GM12878 (cell line): ENCODE results near the gene HINT1. TPM values are rescaled to one million over a fixed set of nuclear protein-coding genes. Genes with fewer than 3 reads are reported as not detected.

Experiments used
- ATAC-seq: fragments of 200-7000 bp; cut with Tn5 transposase; 3 replicates; pipeline ENCODE4 v1.9.1; 2020; ENCODE audit warnings: mild to moderate bottlenecking, moderate library complexity
- BruUV-seq: library from RNA; stranded (reverse); fragments of 400-500 nt; replicated peaks from 2 replicates; lab custom pipeline; 2021; lab: Mats Ljungman, UMichigan
- CTCF ChIA-PET: fragments of 300-600 bp; sonication (Branson Sonifier 250); formaldehyde crosslinking; extraction: SDS; loops from one replicate; lab custom pipeline; 2021; ENCODE audit warnings: inconsistent platforms; lab: Yijun Ruan, JAX
- POLR2A ChIA-PET: fragments of 350-600 bp; formaldehyde crosslinking; extraction: SDS; loops from one replicate; lab custom pipeline; 2021; ENCODE audit warnings: inconsistent platforms; lab: Charles Lee
- RAD21 ChIA-PET: fragments of 300-600 bp; sonication (Branson Sonifier 250); formaldehyde crosslinking; loops from one replicate; lab custom pipeline; 2023; ENCODE audit warnings: antibody characterized with exemption; ENCODE audit not compliant: unreplicated experiment; lab: Charles Lee
- SMC1A ChIA-PET: fragments of 300-600 bp; sonication (Branson Sonifier 250); formaldehyde crosslinking; loops from one replicate; lab custom pipeline; 2023; ENCODE audit not compliant: unreplicated experiment, uncharacterized antibody; lab: Charles Lee
- DNase-seq: peaks from one replicate; pipeline ENCODE4 v3.0.0-alpha.2; 2011; ENCODE audit warnings: low read depth, low spot score
- FAIRE-seq: peaks from 3 replicates; lab custom pipeline; 2011; peaks lifted over from hg19 to GRCh38; lab: Jason Lieb, UNC
- H2AFZ ChIP-seq: 2 replicates; pipeline ENCODE4 v1.6.0; 2011; ENCODE audit warnings: low read depth, low read length, control low read depth; ENCODE audit not compliant: control insufficient read depth
- H3K27ac ChIP-seq: 2 replicates; pipeline ENCODE4 v1.5.1; 2011; ENCODE audit warnings: control low read depth; ENCODE audit not compliant: control insufficient read depth, insufficient read depth
- H3K27me3 ChIP-seq, 2 experiments: replicated peaks in 1 of 2; 2 replicates each; pipeline versions ENCODE4 v1.6.0 to v1.6.1; 2011; ENCODE audit warnings: low read length in 1 of 2; ENCODE audit not compliant: control insufficient read depth in 2 of 2, insufficient read depth in 2 of 2
- H3K36me3 ChIP-seq, 2 experiments: 2 replicates each; pipeline ENCODE4 v1.5.1; 2011; ENCODE audit warnings: low read length in 1 of 2; ENCODE audit not compliant: control insufficient read depth in 2 of 2, insufficient read depth in 2 of 2
- H3K4me1 ChIP-seq: 2 replicates; pipeline ENCODE4 v1.6.1; 2011; ENCODE audit warnings: mild to moderate bottlenecking, low read length, moderate library complexity, mixed read lengths; ENCODE audit not compliant: control insufficient read depth, insufficient read depth
- H3K4me2 ChIP-seq: 2 replicates; pipeline ENCODE4 v1.6.0; 2011; ENCODE audit warnings: control low read depth; ENCODE audit not compliant: control insufficient read depth, insufficient read depth
- H3K4me3 ChIP-seq: fragments of 200-600 bp; sonication (generic); 2 replicates; pipeline ENCODE4 v1.5.1; 2016
- H3K79me2 ChIP-seq: 2 replicates; pipeline ENCODE4 v1.6.0; 2011; ENCODE audit warnings: low read length; ENCODE audit not compliant: control insufficient read depth, insufficient read depth
- H3K9ac ChIP-seq: 2 replicates; pipeline ENCODE4 v1.8.0; 2011; ENCODE audit warnings: low read length, control low read depth, mixed read lengths; ENCODE audit not compliant: control insufficient read depth, insufficient read depth
- H3K9me3 ChIP-seq: replicated peaks from 3 replicates; pipeline ENCODE4 v1.5.1; 2011; ENCODE audit warnings: mild to moderate bottlenecking, low read length; ENCODE audit not compliant: control insufficient read depth, insufficient read depth
- H4K20me1 ChIP-seq: 2 replicates; pipeline ENCODE4 v1.6.0; 2011; ENCODE audit not compliant: control insufficient read depth, insufficient read depth
- ATF7 ChIP-seq: fragments of 450-650 bp; IDR thresholded peaks from 2 replicates; pipeline ENCODE4 v1.6.1; 2016; ENCODE audit warnings: low read depth, mild to moderate bottlenecking
- BHLHE40 ChIP-seq, 2 experiments: fragments of 450-650 bp in 1 of 2; IDR thresholded peaks; 2 replicates each; pipeline ENCODE4 v1.6.1; 2011 to 2017; ENCODE audit warnings: low read depth in 2 of 2, borderline replicate concordance in 1 of 2, improper control_type of control experiment in 1 of 2, low read length in 1 of 2, mild to moderate bottlenecking in 1 of 2
- EP300 ChIP-seq, 2 experiments: fragments of 150-350 bp in 1 of 2; IDR thresholded peaks; 2 replicates each; pipeline ENCODE4 v1.6.1; 2011 to 2012; ENCODE audit warnings: low read depth in 2 of 2, low read length in 2 of 2, borderline replicate concordance in 1 of 2, improper control_type of control experiment in 1 of 2, inconsistent platforms in 1 of 2; ENCODE audit not compliant: control insufficient read depth in 1 of 2
- ETV6 ChIP-seq, 2 experiments: fragments of 450-650 bp in 1 of 2; IDR thresholded peaks in 1 of 2; conservative IDR thresholded peaks in 1 of 2; 2 replicates each; pipeline ENCODE4 v1.6.1; 2014; ENCODE audit warnings: antibody characterized with exemption in 1 of 2, borderline replicate concordance in 1 of 2, low read depth in 1 of 2, mild to moderate bottlenecking in 1 of 2, moderate library complexity in 1 of 2
- GABPA ChIP-seq: IDR thresholded peaks from 2 replicates; pipeline ENCODE4 v1.6.1; 2014; ENCODE audit warnings: antibody characterized with exemption, low read depth, mild to moderate bottlenecking, inconsistent platforms
- GATAD2B ChIP-seq: fragments of 450-650 bp; conservative IDR thresholded peaks from 2 replicates; pipeline ENCODE4 v1.6.1; 2017; ENCODE audit warnings: low read depth, mild to moderate bottlenecking, moderate library complexity
- HCFC1 ChIP-seq: fragments of 150-350 bp; IDR thresholded peaks from 2 replicates; pipeline ENCODE4 v1.6.1; 2014; ENCODE audit warnings: low read length
- HDGF ChIP-seq: fragments of 450-650 bp; IDR thresholded peaks from 2 replicates; pipeline ENCODE4 v1.6.1; 2016; ENCODE audit warnings: antibody characterized with exemption
- NR2F1 ChIP-seq: fragments of 450-650 bp; conservative IDR thresholded peaks from 2 replicates; pipeline ENCODE4 v1.6.1; 2017; ENCODE audit warnings: mild to moderate bottlenecking
- PML ChIP-seq: IDR thresholded peaks from 2 replicates; pipeline ENCODE4 v1.6.1; 2012; ENCODE audit warnings: low read length, inconsistent platforms
- POLR2AphosphoS5 ChIP-seq: IDR thresholded peaks from 2 replicates; pipeline ENCODE4 v1.6.1; 2011; ENCODE audit warnings: mild to moderate bottlenecking, low read length, inconsistent platforms
- POU2F2 ChIP-seq: IDR thresholded peaks from 3 replicates; pipeline ENCODE4 v1.6.1; 2011; ENCODE audit warnings: low read depth, mild to moderate bottlenecking, low read length, borderline replicate concordance
- RAD21 ChIP-seq: IDR thresholded peaks from 2 replicates; pipeline ENCODE4 v1.6.1; 2011; ENCODE audit warnings: mild to moderate bottlenecking, low read depth, low read length, moderate library complexity; ENCODE audit not compliant: insufficient read depth
- RFX5 ChIP-seq: IDR thresholded peaks from 2 replicates; pipeline ENCODE4 v1.6.1; 2011; ENCODE audit warnings: low read depth, low read length, improper control_type of control experiment
- SIN3A ChIP-seq: IDR thresholded peaks from 2 replicates; pipeline ENCODE4 v1.6.1; 2012; ENCODE audit warnings: low read depth, low read length, improper control_type of control experiment
- SRF ChIP-seq, 2 experiments: IDR thresholded peaks; 2 replicates each; pipeline ENCODE4 v1.6.1; 2011; ENCODE audit warnings: low read depth in 2 of 2, low read length in 2 of 2, mild to moderate bottlenecking in 1 of 2, moderate library complexity in 1 of 2
- TCF12 ChIP-seq: IDR thresholded peaks from 2 replicates; pipeline ENCODE4 v1.6.1; 2011; ENCODE audit warnings: low read depth, mild to moderate bottlenecking, low read length
- TCF7 ChIP-seq: IDR thresholded peaks from 2 replicates; pipeline ENCODE4 v1.6.1; 2014; ENCODE audit warnings: antibody characterized with exemption, borderline replicate concordance
- WGBS: methylation state at CpG from one replicate; pipeline ENCODE4 v1.1.6; 2016; ENCODE audit warnings: low lambda C conversion rate; ENCODE audit not compliant: insufficient replicate concordance, insufficient coverage; ENCODE audit errors: missing lambda C conversion rate; 5-methylcytosine and 5-hydroxymethylcytosine counted together
- in situ Hi-C: fragments of 300-500 bp; cut with MboI; formaldehyde crosslinking; loops from 9 replicates; pipeline ENCODE4 v1.14.3; 2018; ENCODE audit warnings: mixed read lengths
- intact Hi-C: fragments of 100-400 bp; cut with micrococcal nuclease; formaldehyde crosslinking; loops from one replicate; pipeline ENCODE4 v1.14.2; 2022; ENCODE audit not compliant: unreplicated experiment
- polyA plus RNA-seq, 11 experiments: library from polyadenylated mRNA; depleted of rRNA in 4 of 11; unstranded in 6 of 11; stranded (reverse) in 5 of 11; fragments of >200 nt; fragmentation: Nextera tagmentation in 4 of 11; fragmentation: Illumina TruSeq in 1 of 11; extraction: Ambion mirVana in 4 of 11; extraction: Trizol in 1 of 11; gene quantifications; 1 replicate in 1 of 11; 2 replicates in 10 of 11; pipeline versions ENCODE4 v1.2.1 to v1.2.3, GENCODE V29; 2011 to 2016; ENCODE audit warnings: inconsistent platforms in 2 of 11, missing spikeins in 2 of 11, low read depth in 1 of 11
- total RNA-seq, 4 experiments: library from RNA; depleted of rRNA in 3 of 4; stranded (reverse); fragments of >200 nt in 3 of 4; fragmentation: Illumina TruSeq in 1 of 4; extraction: Trizol in 1 of 4; gene quantifications; 2 replicates each; pipeline versions ENCODE4 v1.2.1 to v1.2.3, GENCODE V29; 2013 to 2021
- TF ChIP-seq, protein P1 (sequence below): fragments of 450-650 bp; IDR thresholded peaks from 2 replicates; pipeline ENCODE4 v1.6.1; 2017; ENCODE audit warnings: borderline replicate concordance
- TF ChIP-seq, protein P2 (sequence below): fragments of 450-650 bp; IDR thresholded peaks from 2 replicates; pipeline ENCODE4 v1.6.1; 2016; ENCODE audit warnings: mild to moderate bottlenecking
- TF ChIP-seq, protein P3 (sequence below): IDR thresholded peaks from 2 replicates; pipeline ENCODE4 v1.6.1; 2012; ENCODE audit warnings: low read depth, low read length, improper control_type of control experiment

Gene HINT1
- total and polyA plus RNA-seq, 10 of the 15 experiments (the other 5 are each of a cell fraction or from before 2014, with no cell fraction given): 253 to 997 (median 562) TPM

GRCh38 chr5:131170540-131171275 lies 5.7 kb upstream of the HINT1 start, which contains the start of gene LYRM7:
Gene LYRM7, plus strand, starts transcription at chr5:131170944. Its CDS starts 77 bp downstream, at chr5:131171021.
- in situ Hi-C loops (no loop called here), intact Hi-C loops (loop anchor here (1.0 to 5.0 kb wide), 2 partner anchors 39 to 467 kb away; partner anchors contain the start of gene RAPGEF6)
- ChIA-PET CTCF (interaction anchor here (1.4 kb wide), 1 partner anchor 94 kb away, joined by 3 read pairs; no protein-coding TSS in a partner anchor), SMC1A (interaction anchor here (0.7 to 1.9 kb wide), 6 partner anchors 9 to 226 kb away, joined by 3 to 9 read pairs (median 4); no protein-coding TSS in a partner anchor), POLR2A (interaction anchor here (1.0 to 1.4 kb wide), 3 partner anchors 92 to 211 kb away, joined by 3 read pairs; no protein-coding TSS in a partner anchor), RAD21 (interaction anchor here (1.3 to 1.4 kb wide), 4 partner anchors 39 to 93 kb away, joined by 4 to 8 read pairs (median 6); partner anchors contain the start of gene CDC42SE2)
- H4K20me1 ChIP-seq: no peaks in the 10 kb centered on the region
- peak within 1 kb of the TSS; percentile 93 for H2AFZ ChIP-seq
- H3K36me3 ChIP-seq: no peaks in the 10 kb centered on the region
- peak within 1 kb of the TSS; percentile 86 for H3K4me3 ChIP-seq
- no peaks in the 10 kb centered on the region for H3K9me3 ChIP-seq
- peaks cover 3% of the 10 kb centered on the region for H3K4me1 ChIP-seq
- BruUV-seq: no TSS peak
- peaks cover 26% of the 10 kb centered on the region for H3K79me2 ChIP-seq
- peak within 1 kb of the TSS; percentile 74 for H3K9ac ChIP-seq
- peak; percentile 98 for ATAC-seq
- no peaks in the 10 kb centered on the region for H3K27me3 ChIP-seq
- peak within 1 kb of the TSS; percentile 90 for H3K4me2 ChIP-seq
- H3K27ac ChIP-seq: peak within 1 kb of the TSS; percentile 65
- peak; percentile 96 for FAIRE-seq
- WGBS: 1% methylated on average over 42 of the region's 42 CpGs
- peak; percentile 98 for DNase-seq
- peak; percentile 82 for TF ChIP-seq SIN3A
- TF ChIP-seq RAD21: 0 out of 2 replicates have a peak, but pooled peaks have one; percentile 4
- peak; percentile 78; the same call in 1 of the 2 replicates for TF ChIP-seq PML
- no peak for TF ChIP-seq GATAD2B
- TF ChIP-seq TCF12: peak; percentile 5; the same call in 1 of the 2 replicates
- peak; percentile 89 for TF ChIP-seq RFX5
- TF ChIP-seq, protein P1, sequence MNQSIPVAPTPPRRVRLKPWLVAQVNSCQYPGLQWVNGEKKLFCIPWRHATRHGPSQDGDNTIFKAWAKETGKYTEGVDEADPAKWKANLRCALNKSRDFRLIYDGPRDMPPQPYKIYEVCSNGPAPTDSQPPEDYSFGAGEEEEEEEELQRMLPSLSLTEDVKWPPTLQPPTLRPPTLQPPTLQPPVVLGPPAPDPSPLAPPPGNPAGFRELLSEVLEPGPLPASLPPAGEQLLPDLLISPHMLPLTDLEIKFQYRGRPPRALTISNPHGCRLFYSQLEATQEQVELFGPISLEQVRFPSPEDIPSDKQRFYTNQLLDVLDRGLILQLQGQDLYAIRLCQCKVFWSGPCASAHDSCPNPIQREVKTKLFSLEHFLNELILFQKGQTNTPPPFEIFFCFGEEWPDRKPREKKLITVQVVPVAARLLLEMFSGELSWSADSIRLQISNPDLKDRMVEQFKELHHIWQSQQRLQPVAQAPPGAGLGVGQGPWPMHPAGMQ: peak; percentile 76
- TF ChIP-seq GABPA: peak; percentile 99
- peak; percentile 92 to 95 for TF ChIP-seq BHLHE40 (IDR thresholded peaks at IDR 0.05; ENCODE audit: borderline replicate concordance in 1 of 2, low read depth in 2 of 2, low read length in 1 of 2)
- TF ChIP-seq EP300 (IDR thresholded peaks at IDR 0.05; ENCODE audit: borderline replicate concordance in 1 of 2, control insufficient read depth in 1 of 2, low read depth in 2 of 2, low read length in 2 of 2): no peak
- TF ChIP-seq, protein P2, sequence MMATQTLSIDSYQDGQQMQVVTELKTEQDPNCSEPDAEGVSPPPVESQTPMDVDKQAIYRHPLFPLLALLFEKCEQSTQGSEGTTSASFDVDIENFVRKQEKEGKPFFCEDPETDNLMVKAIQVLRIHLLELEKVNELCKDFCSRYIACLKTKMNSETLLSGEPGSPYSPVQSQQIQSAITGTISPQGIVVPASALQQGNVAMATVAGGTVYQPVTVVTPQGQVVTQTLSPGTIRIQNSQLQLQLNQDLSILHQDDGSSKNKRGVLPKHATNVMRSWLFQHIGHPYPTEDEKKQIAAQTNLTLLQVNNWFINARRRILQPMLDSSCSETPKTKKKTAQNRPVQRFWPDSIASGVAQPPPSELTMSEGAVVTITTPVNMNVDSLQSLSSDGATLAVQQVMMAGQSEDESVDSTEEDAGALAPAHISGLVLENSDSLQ: peak; percentile 80
- TF ChIP-seq, protein P3, sequence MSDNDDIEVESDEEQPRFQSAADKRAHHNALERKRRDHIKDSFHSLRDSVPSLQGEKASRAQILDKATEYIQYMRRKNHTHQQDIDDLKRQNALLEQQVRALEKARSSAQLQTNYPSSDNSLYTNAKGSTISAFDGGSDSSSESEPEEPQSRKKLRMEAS: peak; percentile 62
- peak; percentile 83 for TF ChIP-seq HCFC1
- TF ChIP-seq SRF (IDR thresholded peaks at IDR 0.05; ENCODE audit: low read depth in 2 of 2, low read length in 2 of 2): peak in 1 of 2 experiments; percentile 10; a peak in 1 of 4 replicates
- TF ChIP-seq POU2F2: peak; percentile 40; the same call in 2 of the 3 replicates
- peak; percentile 46; the same call in 1 of the 2 replicates for TF ChIP-seq ATF7
- TF ChIP-seq NR2F1: 0 out of 2 replicates have a peak, but pooled peaks have one; percentile 17
- TF ChIP-seq ETV6 (conservative IDR thresholded peaks at IDR 0.05 in 1 of 2, IDR thresholded peaks at IDR 0.05 in 1 of 2; ENCODE audit: borderline replicate concordance in 1 of 2, low read depth in 1 of 2): no peak
- peak; percentile 96 for TF ChIP-seq HDGF
- TF ChIP-seq POLR2AphosphoS5: peak; percentile 77
- TF ChIP-seq TCF7: no peak
